HepG2 (cell line): ENCODE data around the gene SLX9. TPM values are rescaled to one million over a fixed set of nuclear protein-coding genes. Genes with fewer than 3 reads are reported as not detected.

ENCODE experiments used
- AKAP8 ChIP-seq: sonication (generic); formaldehyde crosslinking; IDR thresholded peaks from 2 replicates; pipeline ENCODE4 v1.5.1; 2020; ENCODE audit warnings: mild to moderate bottlenecking, missing genetic modification reagents
- IRF2 ChIP-seq: IDR thresholded peaks from 2 replicates; pipeline ENCODE4 v1.6.1; 2018; ENCODE audit warnings: missing genetic modification reagents, missing compliant biosample characterization
- MBD4 ChIP-seq: IDR thresholded peaks from 2 replicates; pipeline ENCODE4 v1.6.1; 2012; ENCODE audit warnings: low read length, inconsistent platforms, borderline replicate concordance
- MTA1 ChIP-seq: sonication (generic); formaldehyde crosslinking; IDR thresholded peaks from 2 replicates; pipeline ENCODE4 v1.4.0; 2020; ENCODE audit warnings: missing genetic modification reagents, mild to moderate bottlenecking, borderline replicate concordance
- RAD51 ChIP-seq: fragments of 450-650 bp; IDR thresholded peaks from 2 replicates; pipeline ENCODE4 v1.6.1; 2016; ENCODE audit warnings: borderline replicate concordance
- RERE ChIP-seq: IDR thresholded peaks from 2 replicates; pipeline ENCODE4 v1.6.1; 2016; ENCODE audit warnings: low read depth, missing genetic modification reagents, missing compliant biosample characterization
- SMAD1 ChIP-seq: sonication (generic); formaldehyde crosslinking; IDR thresholded peaks from 2 replicates; pipeline ENCODE4 v1.4.0; 2020; ENCODE audit warnings: missing genetic modification reagents, low read depth, mild to moderate bottlenecking, borderline replicate concordance
- SNAPC2 ChIP-seq: sonication (generic); formaldehyde crosslinking; IDR thresholded peaks from 2 replicates; pipeline ENCODE4 v1.8.1; 2022; ENCODE audit warnings: mild to moderate bottlenecking, missing genetic modification reagents
- ZBTB7A ChIP-seq: sonication (generic); formaldehyde crosslinking; IDR thresholded peaks from 2 replicates; pipeline ENCODE4 v1.8.0; 2022; ENCODE audit warnings: mild to moderate bottlenecking, missing genetic modification reagents
- ZNF121 ChIP-seq: sonication (generic); formaldehyde crosslinking; IDR thresholded peaks from 2 replicates; pipeline ENCODE4 v1.5.0; 2020; ENCODE audit warnings: mild to moderate bottlenecking, missing genetic modification reagents
- ZZZ3 ChIP-seq: sonication (generic); formaldehyde crosslinking; IDR thresholded peaks from 2 replicates; pipeline ENCODE4 v1.4.0; 2020; ENCODE audit warnings: missing genetic modification reagents, mild to moderate bottlenecking, borderline replicate concordance
- polyA plus RNA-seq, 8 experiments: library from polyadenylated mRNA; depleted of rRNA in 3 of 8; stranded (reverse) in 7 of 8; unstranded in 1 of 8; fragments of >200 nt; fragmentation: Illumina TruSeq in 4 of 8; extraction: Trizol in 4 of 8; gene quantifications; 2 replicates each; pipeline versions ENCODE4 v1.2.1 to v1.2.3, GENCODE V29; 2011 to 2016; ENCODE audit warnings: low read depth in 4 of 8, missing spikeins in 1 of 8, mixed read lengths in 1 of 8; ENCODE audit not compliant: insufficient read depth in 1 of 8
- total RNA-seq, 5 experiments: library from RNA; depleted of rRNA; stranded (reverse); fragments of >200 nt; fragmentation: Illumina TruSeq; extraction: Trizol; gene quantifications; 2 replicates each; pipeline ENCODE4 v1.2.3, GENCODE V29; 2016; ENCODE audit warnings: low read depth in 1 of 5
- TF ChIP-seq, protein P1 (sequence below): sonication (generic); formaldehyde crosslinking; IDR thresholded peaks from one replicate; pipeline ENCODE4 v1.5.1; 2020; ENCODE audit warnings: mild to moderate bottlenecking, missing genetic modification reagents; ENCODE audit errors: not compliant biosample characterization

The SLX9 gene
- total and polyA plus RNA-seq, 2 of the 13 experiments (the other 11 are each of a cell fraction or from before 2014, with no cell fraction given) = 21.0 to 47.1 TPM

DNA sequence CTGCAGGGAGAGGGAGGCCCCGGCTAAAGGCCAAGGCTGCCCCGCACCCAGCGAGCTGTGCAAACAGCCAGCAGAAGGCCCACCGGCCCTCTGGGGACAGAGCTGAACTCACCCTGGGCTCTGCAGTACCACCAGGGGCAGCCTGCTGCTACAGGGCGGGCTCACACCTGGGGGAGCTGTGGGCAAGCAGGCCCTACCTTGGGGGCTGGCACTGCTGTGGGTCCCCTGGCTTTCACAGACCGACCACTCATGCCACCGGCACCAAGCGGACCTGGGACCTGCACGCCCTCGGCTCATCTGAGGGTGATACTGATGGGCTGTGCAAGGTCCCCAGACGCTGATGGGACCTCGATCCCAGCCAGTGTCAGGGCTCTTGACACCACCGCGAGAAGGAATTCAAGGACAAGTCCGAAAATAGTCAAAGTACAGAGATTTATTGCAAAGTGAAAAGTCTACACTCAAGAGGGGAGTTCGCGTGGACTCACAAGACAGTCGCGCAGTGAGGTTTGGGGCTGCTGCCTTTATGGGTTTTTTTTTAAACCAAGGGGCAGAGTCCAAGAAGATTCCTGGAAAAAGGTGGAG, 73.5 kb downstream of the SLX9 start (continued):
- TF ChIP-seq, protein P1, sequence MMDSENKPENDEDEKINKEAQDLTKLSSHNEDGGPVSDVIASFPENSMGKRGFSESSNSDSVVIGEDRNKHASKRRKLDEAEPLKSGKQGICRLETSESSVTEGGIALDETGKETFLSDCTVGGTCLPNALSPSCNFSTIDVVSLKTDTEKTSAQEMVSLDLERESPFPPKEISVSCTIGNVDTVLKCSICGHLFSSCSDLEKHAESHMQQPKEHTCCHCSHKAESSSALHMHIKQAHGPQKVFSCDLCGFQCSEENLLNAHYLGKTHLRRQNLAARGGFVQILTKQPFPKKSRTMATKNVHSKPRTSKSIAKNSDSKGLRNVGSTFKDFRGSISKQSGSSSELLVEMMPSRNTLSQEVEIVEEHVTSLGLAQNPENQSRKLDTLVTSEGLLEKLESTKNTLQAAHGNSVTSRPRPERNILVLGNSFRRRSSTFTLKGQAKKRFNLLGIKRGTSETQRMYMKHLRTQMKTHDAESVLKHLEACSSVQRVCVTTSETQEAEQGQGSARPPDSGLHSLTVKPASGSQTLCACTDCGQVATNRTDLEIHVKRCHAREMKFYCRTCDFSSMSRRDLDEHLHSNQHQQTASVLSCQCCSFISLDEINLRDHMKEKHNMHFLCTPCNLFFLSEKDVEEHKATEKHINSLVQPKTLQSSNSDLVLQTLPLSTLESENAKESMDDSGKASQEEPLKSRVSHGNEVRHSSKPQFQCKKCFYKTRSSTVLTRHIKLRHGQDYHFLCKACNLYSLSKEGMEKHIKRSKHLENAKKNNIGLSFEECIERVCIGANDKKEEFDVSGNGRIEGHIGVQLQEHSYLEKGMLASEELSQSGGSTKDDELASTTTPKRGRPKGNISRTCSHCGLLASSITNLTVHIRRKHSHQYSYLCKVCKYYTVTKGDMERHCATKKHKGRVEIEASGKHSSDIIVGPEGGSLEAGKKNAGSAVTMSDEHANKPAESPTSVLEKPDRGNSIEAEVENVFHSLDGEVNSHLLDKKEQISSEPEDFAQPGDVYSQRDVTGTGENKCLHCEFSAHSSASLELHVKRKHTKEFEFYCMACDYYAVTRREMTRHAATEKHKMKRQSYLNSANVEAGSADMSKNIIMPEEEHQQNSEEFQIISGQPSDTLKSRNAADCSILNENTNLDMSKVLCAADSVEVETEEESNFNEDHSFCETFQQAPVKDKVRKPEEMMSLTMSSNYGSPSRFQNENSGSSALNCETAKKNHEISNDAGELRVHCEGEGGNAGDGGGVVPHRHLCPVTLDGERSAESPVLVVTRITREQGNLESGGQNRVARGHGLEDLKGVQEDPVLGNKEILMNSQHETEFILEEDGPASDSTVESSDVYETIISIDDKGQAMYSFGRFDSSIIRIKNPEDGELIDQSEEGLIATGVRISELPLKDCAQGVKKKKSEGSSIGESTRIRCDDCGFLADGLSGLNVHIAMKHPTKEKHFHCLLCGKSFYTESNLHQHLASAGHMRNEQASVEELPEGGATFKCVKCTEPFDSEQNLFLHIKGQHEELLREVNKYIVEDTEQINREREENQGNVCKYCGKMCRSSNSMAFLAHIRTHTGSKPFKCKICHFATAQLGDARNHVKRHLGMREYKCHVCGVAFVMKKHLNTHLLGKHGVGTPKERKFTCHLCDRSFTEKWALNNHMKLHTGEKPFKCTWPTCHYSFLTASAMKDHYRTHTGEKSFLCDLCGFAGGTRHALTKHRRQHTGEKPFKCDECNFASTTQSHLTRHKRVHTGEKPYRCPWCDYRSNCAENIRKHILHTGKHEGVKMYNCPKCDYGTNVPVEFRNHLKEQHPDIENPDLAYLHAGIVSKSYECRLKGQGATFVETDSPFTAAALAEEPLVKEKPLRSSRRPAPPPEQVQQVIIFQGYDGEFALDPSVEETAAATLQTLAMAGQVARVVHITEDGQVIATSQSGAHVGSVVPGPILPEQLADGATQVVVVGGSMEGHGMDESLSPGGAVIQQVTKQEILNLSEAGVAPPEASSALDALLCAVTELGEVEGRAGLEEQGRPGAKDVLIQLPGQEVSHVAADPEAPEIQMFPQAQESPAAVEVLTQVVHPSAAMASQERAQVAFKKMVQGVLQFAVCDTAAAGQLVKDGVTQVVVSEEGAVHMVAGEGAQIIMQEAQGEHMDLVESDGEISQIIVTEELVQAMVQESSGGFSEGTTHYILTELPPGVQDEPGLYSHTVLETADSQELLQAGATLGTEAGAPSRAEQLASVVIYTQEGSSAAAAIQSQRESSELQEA = peak; percentile 33
- TF ChIP-seq SNAPC2 (CRISPR knock-in tag) (no peak; the same call in 1 of the 2 replicates), AKAP8 (CRISPR knock-in tag) (0 out of 2 replicates have a peak, but pooled peaks have one; percentile 41), RERE (CRISPR knock-in tag) (peak; percentile 14; the same call in 1 of the 2 replicates), MBD4 (no peak), ZZZ3 (CRISPR knock-in tag) (peak; percentile 60; the same call in 1 of the 2 replicates), ZNF121 (CRISPR knock-in tag) (no peak), IRF2 (CRISPR knock-in tag) (no peak; the same call in 1 of the 2 replicates), ZBTB7A (CRISPR knock-in tag) (peak; percentile 97), MTA1 (peak; percentile 97), RAD51 (no peak), SMAD1 (CRISPR knock-in tag) (peak; percentile 15; the same call in 1 of the 2 replicates)
